Psoas muscle (tissue), 8 donors: ENCODE results near the gene YWHAQ. TPM values are rescaled to one million over a fixed set of nuclear protein-coding genes. Genes with fewer than 3 reads are reported as not detected.
A peak's percentile ranks its signal among the peaks of the same experiment; 100 is the strongest.

Experiments
- ATAC-seq, 4 donors: fragments of 200-7000 bp; cut with Tn5 transposase; one replicate each; pipeline ENCODE4 v1.9.1; 2020; ENCODE audit warnings: moderate library complexity in 3 of 4, mild to moderate bottlenecking in 2 of 4
- DNase-seq, 2 donors: peaks; one replicate each; pipeline ENCODE4 v3.0.0-alpha.2; 2020
- H3K27ac ChIP-seq: fragments of 200-600 bp; one replicate; pipeline ENCODE4 v1.8.0; 2022
- H3K27me3 ChIP-seq, 3 donors: fragments of 200-600 bp in 1 of 3; one replicate each; pipeline versions ENCODE4 v1.6.1 to v1.8.0; 2013 to 2022; ENCODE audit warnings: low read length in 2 of 3, mild to moderate bottlenecking in 2 of 3, moderate library complexity in 1 of 3; ENCODE audit not compliant: insufficient read depth in 3 of 3
- H3K36me3 ChIP-seq, 2 donors: fragments of 200-600 bp in 1 of 2; one replicate each; pipeline versions ENCODE4 v1.6.1 to v1.8.0; 2013 to 2022; ENCODE audit warnings: low read depth in 1 of 2, mild to moderate bottlenecking in 1 of 2, moderate library complexity in 1 of 2; ENCODE audit not compliant: insufficient read depth in 1 of 2
- H3K4me1 ChIP-seq: fragments of 200-600 bp; one replicate; pipeline ENCODE4 v1.8.0; 2022
- H3K4me3 ChIP-seq: fragments of 200-600 bp; one replicate; pipeline ENCODE4 v1.8.0; 2022; ENCODE audit warnings: mild to moderate bottlenecking
- H3K9me3 ChIP-seq: fragments of 200-600 bp; one replicate; pipeline ENCODE4 v1.8.0; 2022
- CTCF ChIP-seq: fragments of 200-600 bp; IDR thresholded peaks from one replicate; pipeline ENCODE4 v1.8.0; 2022; ENCODE audit warnings: antibody characterized with exemption
- WGBS, 3 donors: extraction: QIAGEN DNeasy Blood & Tissue Kit; methylation state at CpG; one replicate each; pipeline versions ENCODE4 v1.1.6 to v1.1.7; 2013; 5-methylcytosine and 5-hydroxymethylcytosine counted together
- intact Hi-C, 2 donors: fragments of 100-400 bp; cut with DNase I; formaldehyde crosslinking; loops; one replicate each; pipeline versions ENCODE4 v1.11.0 to v1.14.2; 2022
- polyA plus RNA-seq, 3 donors: library from polyadenylated mRNA; stranded (reverse); fragments of 200-250 nt; gene quantifications; one replicate each; pipeline ENCODE4 v1.2.3, GENCODE V29; 2013
- total RNA-seq, 4 donors: library from RNA; stranded (reverse); fragmentation: NEBNext Ultra II Directional in 2 of 4; extraction: Animal tissue kit (Norgen Biotek cat#: 25700) in 2 of 4; gene quantifications; one replicate each; pipeline versions ENCODE4 v1.2.1 to v1.2.4, GENCODE V29; 2021 to 2023
- donor health status: healthy with polysubstance abuse.
- donor health status: DM: no; HTN: no; CAD: no; lungs with moderate emphysema.
- donor health status: Bipolar disorder and iron deficiency.
- donor health status: healthy.
- donor health status: DM: yes; HTN: yes; CAD: no.
- donor health status: DM: no; HTN: no; CAD: no.
- donor health status: DM: no; HTN: no; CAD: no.
- donor health status: DM: yes; HTN: yes; CAD: no.

YWHAQ gene
- total and polyA plus RNA-seq, 7 donors: 41.5 to 74.7 (median 57.3) TPM

DNA sequence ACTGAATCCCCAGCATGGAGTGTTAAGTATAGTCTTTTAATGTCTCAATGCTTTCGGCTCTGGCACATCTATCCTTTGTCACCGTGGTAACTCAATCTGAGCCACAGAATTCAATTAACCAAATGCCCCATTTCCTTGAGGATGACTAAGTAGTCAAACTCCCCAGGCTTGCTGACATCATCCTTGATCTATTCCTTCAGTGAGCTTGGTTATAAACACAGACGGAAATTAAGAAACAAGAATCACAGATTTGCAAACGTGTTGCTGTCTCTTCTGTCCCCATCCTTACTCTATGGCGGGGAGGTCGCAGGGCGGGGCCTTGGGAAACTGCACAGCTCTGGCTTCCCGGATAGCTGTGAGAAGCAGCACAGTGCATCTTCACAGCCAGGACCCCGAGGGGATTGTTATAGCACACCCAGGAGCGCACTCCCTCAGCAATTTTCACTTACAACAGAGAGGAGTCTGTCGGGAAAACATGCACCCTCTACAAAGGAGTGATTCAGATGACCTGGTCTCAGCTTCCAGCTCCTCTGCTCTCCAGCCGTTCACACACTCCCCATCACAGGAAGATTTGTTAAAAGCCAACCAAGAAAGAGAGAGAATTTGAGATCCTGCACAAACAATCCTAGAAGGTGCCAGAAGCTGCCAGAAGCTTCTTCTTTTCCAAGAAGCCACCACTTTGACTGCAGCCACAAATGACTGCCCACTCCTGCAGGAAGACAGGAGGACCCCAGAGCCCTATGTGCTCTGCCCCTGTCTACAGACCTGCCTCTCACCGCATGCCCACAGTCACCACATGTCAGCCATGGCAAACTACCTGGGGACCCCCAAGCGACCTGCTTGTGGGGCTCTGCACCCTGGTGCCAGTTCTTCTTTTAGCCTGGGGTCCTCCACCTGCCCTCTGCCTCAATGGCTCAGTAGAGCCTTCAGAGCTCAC, 44.9 kb upstream of the YWHAQ start:
- peak in 1 of 2 donors; percentile 30 for DNase-seq
- Histone ChIP-seq H3K4me1 (no peaks in the 10 kb centered on the region), H3K9me3 (no peaks in the 10 kb centered on the region), H3K4me3 (no peak overlapping the region), H3K27me3 (no peaks in the 10 kb centered on the region), H3K36me3 (no peaks in the 10 kb centered on the region), H3K27ac (no peak overlapping the region)
- no peak for TF ChIP-seq CTCF
- ATAC-seq: peak; percentile 35 to 57 (median 53)
- intact Hi-C loops: no loop called here
- WGBS, 3 donors: 51 to 59% (median 53%) methylated on average over 14 of the region's 14 CpGs

DNA sequence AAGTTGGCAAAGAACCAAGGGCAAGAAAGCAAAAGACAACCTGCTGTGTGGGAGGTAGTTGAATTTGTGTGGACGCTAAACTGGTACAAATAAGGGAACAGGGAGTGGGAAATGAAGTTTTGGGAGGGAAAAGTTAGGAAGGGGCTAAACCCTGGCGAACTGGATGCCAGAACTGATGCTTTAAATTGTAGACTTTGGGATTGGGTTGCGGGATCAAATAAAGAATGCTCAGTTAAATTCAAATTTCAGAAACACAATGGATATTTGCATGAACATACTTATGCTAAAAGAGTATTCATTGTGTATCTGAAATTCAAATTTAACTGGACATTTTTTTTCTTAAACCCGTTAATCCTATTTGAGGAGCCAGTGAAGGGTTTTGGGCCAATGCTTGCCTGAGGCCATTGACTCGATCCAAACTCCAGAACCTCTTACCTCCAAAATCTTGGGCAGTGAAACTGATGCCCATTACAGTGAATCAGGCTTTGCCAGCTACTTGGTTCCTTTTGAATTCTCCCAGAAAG, 44.2 kb upstream of the YWHAQ start:
- Histone ChIP-seq H3K27ac (no peak overlapping the region), H3K27me3 (no peaks in the 10 kb centered on the region), H3K4me3 (no peak overlapping the region), H3K9me3 (no peaks in the 10 kb centered on the region), H3K4me1 (no peaks in the 10 kb centered on the region), H3K36me3 (no peaks in the 10 kb centered on the region)
- intact Hi-C loops: no loop called here
- DNase-seq: no peak
- no peak for TF ChIP-seq CTCF
- ATAC-seq: no peak
- 92 to 93% (median 93%) methylated on average over 5 of the region's 5 CpGs for WGBS, 3 donors

DNA sequence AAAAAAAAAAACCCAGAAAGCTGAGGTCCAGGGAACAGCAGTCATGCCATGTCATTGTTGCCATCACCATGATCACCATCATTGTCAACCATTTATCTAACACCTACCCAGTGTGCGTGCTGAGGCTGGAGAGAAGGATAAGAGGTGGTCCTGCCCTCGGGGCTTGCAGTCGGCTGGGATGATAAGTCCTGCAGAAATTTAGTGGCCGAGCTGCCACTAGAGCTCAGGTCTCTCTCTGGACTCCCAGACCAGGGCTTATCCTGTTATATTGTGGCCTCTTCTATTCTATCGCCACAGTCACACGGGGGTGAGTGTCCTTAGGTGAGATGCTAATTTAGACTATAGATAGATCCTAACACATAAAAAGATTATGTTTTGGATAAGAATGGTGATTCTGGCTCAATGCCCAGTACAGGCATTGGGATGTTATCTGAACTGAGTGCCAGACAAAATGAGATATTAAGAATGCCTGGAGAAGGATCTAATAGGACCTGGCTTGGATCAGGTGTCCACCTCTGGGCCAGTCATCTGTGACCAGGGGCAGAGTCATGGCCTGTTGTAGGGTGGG, 43.2 kb upstream of the YWHAQ start:
- peaks cover 2% of the 10 kb centered on the region for H3K4me1 ChIP-seq
- H3K36me3 ChIP-seq: no peaks in the 10 kb centered on the region
- no peak for DNase-seq
- no peak for ATAC-seq
- H3K27me3 ChIP-seq: no peaks in the 10 kb centered on the region
- no peak for TF ChIP-seq CTCF
- no peak overlapping the region for H3K27ac ChIP-seq
- H3K4me3 ChIP-seq: no peak overlapping the region
- WGBS, 3 donors: 93 to 96% (median 94%) methylated on average over 6 of the region's 6 CpGs
- H3K9me3 ChIP-seq: no peaks in the 10 kb centered on the region
- intact Hi-C loops: no loop called here

DNA sequence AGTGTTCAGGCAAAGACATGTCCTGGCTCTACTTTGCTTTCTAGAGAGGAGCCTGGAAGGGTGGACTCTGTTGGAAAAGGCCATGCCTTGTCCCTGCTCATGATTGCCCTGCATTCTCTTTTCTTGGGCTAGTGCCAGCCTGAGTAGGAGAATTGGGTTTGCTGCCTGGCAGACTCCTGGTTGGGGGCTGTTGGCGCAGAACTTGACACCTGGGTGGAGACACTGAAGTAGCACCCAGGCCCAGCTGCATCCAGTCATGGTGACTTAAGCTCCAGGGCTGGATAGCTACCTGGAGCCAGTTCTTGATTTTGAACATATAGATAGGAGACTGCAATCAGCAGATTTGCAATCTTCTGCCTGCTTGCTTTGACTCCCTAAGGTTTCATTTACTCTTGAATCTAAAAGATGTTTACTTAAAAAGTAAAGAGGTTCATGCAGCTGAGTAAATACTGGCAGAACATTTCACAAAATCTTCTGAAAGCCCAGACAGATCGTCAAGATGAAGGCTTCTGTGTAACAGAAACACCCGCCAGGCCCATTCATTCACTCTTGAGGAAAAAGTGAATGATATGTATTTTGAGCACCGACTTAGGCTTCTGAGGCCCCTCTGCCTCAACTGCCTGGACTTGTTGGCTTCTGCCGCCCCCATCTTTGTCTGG, 38.0 kb upstream of the YWHAQ start:
- peaks cover 9% of the 10 kb centered on the region for H3K4me1 ChIP-seq
- no peak for DNase-seq
- intact Hi-C loops: no loop called here
- 44 to 55% (median 46%) methylated on average over 5 of the region's 5 CpGs for WGBS, 3 donors
- no peak for TF ChIP-seq CTCF
- peak; percentile 23 to 66 (median 44) for ATAC-seq
- H3K9me3 ChIP-seq: no peaks in the 10 kb centered on the region
- H3K36me3 ChIP-seq: no peaks in the 10 kb centered on the region
- peak overlapping the region; percentile 47 for H3K27ac ChIP-seq
- no peaks in the 10 kb centered on the region for H3K27me3 ChIP-seq
- H3K4me3 ChIP-seq: no peak overlapping the region
